Hepatocyte (in vitro differentiated cells): ENCODE results near the gene ZNF267.

Experiments
- CTCF ChIP-seq: fragments of 200-600 bp; sonication (generic); IDR thresholded peaks from 2 replicates; pipeline ENCODE4 v1.5.1; 2016; ENCODE audit warnings: antibody characterized with exemption, mild to moderate bottlenecking; ENCODE audit not compliant: poor library complexity
- EZH2 ChIP-seq: fragments of 200-600 bp; sonication (generic); IDR thresholded peaks from 2 replicates; pipeline ENCODE4 v1.6.1; 2016; ENCODE audit warnings: antibody characterized with exemption, mild to moderate bottlenecking, borderline replicate concordance
- EZH2phosphoT487 ChIP-seq: fragments of 200-600 bp; sonication (generic); IDR thresholded peaks from one replicate; pipeline ENCODE4 v1.6.1; 2018; ENCODE audit warnings: antibody characterized with exemption, mild to moderate bottlenecking, low read depth, moderate library complexity; ENCODE audit not compliant: unreplicated experiment, severe bottlenecking

GRCh38 chr16:31862761-31863160 lies 10.8 kb upstream of the ZNF267 start:
- TF ChIP-seq CTCF (no peak), EZH2 (no peak), EZH2phosphoT487 (no peak)
